AG04450 (cell line): ENCODE results near the gene GKAP1. TPM values are rescaled to one million over a fixed set of nuclear protein-coding genes. Genes with fewer than 3 reads are reported as not detected.
A peak's percentile ranks its signal among the peaks of the same experiment; 100 is the strongest.
"Not testable (repeated sequence)": the region's sequence is repeated elsewhere in the genome, so short reads cannot be mapped to it uniquely, and the experiment has no call there.

Experiments
- CTCF ChIA-PET: fragments of 300-600, 350-600 bp; formaldehyde crosslinking; extraction: SDS; loops from one replicate; lab custom pipeline; 2022; ENCODE audit warnings: antibody characterized with exemption, inconsistent platforms; lab: Charles Lee
- POLR2A ChIA-PET: fragments of 350-600 bp; formaldehyde crosslinking; extraction: SDS; loops from one replicate; lab custom pipeline; 2021; ENCODE audit warnings: antibody characterized with exemption, inconsistent platforms; lab: Yijun Ruan, JAX
- DNase-seq: peaks from one replicate; pipeline ENCODE4 v3.0.0-alpha.2; 2011; ENCODE audit warnings: low read depth, low spot score
- H3K27ac ChIP-seq: one replicate; pipeline ENCODE4 v1.5.1; 2012; ENCODE audit warnings: low read depth, low read length, control low read depth
- H3K27me3 ChIP-seq: one replicate; pipeline ENCODE4 v1.6.0; 2012; ENCODE audit warnings: low read length; ENCODE audit not compliant: control insufficient read depth, insufficient read depth
- H3K4me3 ChIP-seq: 2 replicates; pipeline ENCODE4 v1.5.1; 2011; ENCODE audit warnings: mild to moderate bottlenecking, low read depth, low read length, control low read depth
- H3K9me3 ChIP-seq: 2 replicates; pipeline ENCODE4 v1.5.1; 2012; ENCODE audit warnings: low read length; ENCODE audit not compliant: control insufficient read depth, insufficient read depth
- polyA minus RNA-seq: library from RNA; depleted of rRNA, polyadenylated mRNA; stranded (reverse); fragments of >200 nt; gene quantifications from 2 replicates; pipeline ENCODE4 v1.2.3, GENCODE V29; 2011; rRNA and poly(A)+ RNA removed
- polyA plus RNA-seq: library from polyadenylated mRNA; depleted of rRNA; stranded (reverse); fragments of >200 nt; gene quantifications from 2 replicates; pipeline ENCODE4 v1.2.3, GENCODE V29; 2011; rRNA removed
- TF ChIP-seq, protein P1 (sequence below): IDR thresholded peaks from 2 replicates; pipeline ENCODE4 v1.5.1; 2011; ENCODE audit warnings: low read depth, low read length, control low read depth, inconsistent platforms

The GKAP1 gene
- polyA plus RNA-seq (2.3 and 4.7 TPM in 2 replicates), polyA minus RNA-seq (0.74 and 1.3 TPM in 2 replicates)

DNA sequence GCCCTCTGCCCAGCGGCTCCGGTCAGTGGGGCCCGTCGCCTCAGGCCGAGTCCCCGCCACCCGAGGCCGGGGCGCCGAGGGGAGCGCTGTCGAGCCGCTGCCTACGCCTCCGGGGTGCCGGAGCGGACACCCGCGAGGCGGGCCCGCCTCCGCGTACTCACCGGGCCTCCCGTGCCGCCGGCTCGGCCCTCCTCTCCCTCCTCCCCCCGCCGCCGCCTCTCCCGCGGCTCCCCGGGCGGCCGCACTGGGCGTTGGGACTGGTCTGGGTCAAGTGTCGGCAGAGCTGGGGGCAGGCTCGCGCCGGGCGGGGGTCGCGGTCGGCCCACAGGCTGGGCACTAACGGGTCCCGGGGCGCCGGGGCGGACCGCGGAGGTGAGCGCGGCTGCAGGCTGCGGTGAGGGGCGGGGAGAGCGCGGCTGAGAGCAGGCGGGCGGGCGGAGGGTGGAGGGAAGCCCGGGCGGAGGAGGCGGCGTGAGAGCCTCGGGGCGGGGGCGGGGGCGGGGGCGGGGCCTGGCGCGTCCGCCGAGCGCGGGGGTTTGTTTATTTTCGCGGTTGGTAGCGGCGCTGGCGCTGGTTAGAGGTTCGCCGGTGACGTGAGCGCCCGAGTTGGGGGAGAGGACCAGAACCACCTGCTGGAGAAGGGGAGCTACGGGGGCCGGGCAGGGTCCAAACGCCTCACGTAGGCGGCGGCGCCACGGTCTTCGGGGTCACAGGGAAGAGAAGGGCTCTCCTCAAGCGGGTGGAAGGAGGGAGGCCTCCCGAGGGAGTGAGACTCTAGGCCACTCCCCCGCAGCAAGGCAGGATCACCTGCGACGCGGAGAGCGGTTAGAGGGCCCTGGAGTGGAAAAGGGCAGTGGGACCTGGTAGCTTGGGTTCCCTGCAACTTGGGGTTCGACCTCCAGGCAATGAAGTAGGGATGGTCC is at the start of gene GKAP1:
Gene GKAP1, minus strand, starts transcription at position 414 of the 923 bp plus-strand sequence. CDS start 11,252 bp downstream, outside the sequence.
- CTCF ChIA-PET, H3K27ac ChIP-seq, H3K27me3 ChIP-seq, H3K9me3 ChIP-seq, POLR2A ChIA-PET: not testable (repeated sequence)
- peak within 1 kb of the TSS; percentile 60 for H3K4me3 ChIP-seq
- DNase-seq, result peak; percentile 29

DNA sequence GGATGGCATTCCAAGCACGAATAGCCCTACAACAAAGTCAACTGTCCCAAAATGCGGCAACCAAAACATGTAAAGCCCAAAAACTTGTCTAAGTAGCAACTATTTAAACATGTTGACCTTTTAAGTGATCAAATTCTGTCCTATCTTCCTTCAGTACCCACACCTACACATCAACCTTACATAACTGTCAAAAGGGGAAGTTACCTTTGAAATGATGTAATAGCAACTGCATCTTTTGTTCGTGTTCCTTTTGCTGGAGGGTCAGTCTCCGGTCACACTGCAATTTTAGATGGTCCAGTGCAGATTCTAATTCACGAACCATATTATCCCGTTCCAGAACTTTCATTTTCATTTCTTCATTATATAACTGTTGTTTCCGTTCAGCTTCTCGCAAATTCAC is 32.3 kb upstream of the GKAP1 start:
- H3K4me3 ChIP-seq, DNase-seq, H3K27me3 ChIP-seq, CTCF ChIA-PET, H3K27ac ChIP-seq, POLR2A ChIA-PET, H3K9me3 ChIP-seq: not testable (repeated sequence)

DNA sequence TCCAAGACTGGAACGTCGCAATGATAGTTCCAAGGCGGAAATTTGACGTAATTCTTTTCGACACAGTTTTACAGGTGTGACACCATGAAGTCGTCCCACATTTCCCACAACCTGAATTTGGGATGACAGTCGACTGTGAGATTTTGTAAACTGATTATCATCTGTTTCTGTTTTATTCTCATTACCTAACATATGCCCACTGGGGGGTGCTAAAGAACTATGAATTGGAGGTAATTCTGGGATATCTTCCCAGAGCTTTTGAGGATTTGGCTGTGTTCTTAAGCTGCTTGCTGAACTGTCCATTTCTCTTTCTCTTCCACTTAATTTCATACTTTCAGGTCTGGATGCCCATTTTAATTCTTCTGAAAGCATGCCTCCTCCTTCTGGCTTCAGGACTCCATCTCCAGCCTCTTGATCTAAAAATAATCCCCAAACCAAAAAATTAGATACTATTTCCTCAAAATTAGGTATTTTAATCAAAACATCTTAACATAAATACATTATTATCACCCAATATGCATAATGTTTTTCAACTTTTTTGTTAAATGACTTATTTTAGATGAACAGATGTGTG is 19.6 kb upstream of the GKAP1 start:
- H3K27ac ChIP-seq, DNase-seq, H3K4me3 ChIP-seq, H3K9me3 ChIP-seq, POLR2A ChIA-PET, H3K27me3 ChIP-seq: not testable (repeated sequence)
- TF ChIP-seq, protein P1, sequence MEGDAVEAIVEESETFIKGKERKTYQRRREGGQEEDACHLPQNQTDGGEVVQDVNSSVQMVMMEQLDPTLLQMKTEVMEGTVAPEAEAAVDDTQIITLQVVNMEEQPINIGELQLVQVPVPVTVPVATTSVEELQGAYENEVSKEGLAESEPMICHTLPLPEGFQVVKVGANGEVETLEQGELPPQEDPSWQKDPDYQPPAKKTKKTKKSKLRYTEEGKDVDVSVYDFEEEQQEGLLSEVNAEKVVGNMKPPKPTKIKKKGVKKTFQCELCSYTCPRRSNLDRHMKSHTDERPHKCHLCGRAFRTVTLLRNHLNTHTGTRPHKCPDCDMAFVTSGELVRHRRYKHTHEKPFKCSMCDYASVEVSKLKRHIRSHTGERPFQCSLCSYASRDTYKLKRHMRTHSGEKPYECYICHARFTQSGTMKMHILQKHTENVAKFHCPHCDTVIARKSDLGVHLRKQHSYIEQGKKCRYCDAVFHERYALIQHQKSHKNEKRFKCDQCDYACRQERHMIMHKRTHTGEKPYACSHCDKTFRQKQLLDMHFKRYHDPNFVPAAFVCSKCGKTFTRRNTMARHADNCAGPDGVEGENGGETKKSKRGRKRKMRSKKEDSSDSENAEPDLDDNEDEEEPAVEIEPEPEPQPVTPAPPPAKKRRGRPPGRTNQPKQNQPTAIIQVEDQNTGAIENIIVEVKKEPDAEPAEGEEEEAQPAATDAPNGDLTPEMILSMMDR, result peak; percentile 10; the same call in 1 of the 2 replicates
- CTCF ChIA-PET, result interaction anchor here (1.0 kb wide), 1 partner anchor 75 kb away, joined by 4 read pairs; no protein-coding TSS in a partner anchor

DNA sequence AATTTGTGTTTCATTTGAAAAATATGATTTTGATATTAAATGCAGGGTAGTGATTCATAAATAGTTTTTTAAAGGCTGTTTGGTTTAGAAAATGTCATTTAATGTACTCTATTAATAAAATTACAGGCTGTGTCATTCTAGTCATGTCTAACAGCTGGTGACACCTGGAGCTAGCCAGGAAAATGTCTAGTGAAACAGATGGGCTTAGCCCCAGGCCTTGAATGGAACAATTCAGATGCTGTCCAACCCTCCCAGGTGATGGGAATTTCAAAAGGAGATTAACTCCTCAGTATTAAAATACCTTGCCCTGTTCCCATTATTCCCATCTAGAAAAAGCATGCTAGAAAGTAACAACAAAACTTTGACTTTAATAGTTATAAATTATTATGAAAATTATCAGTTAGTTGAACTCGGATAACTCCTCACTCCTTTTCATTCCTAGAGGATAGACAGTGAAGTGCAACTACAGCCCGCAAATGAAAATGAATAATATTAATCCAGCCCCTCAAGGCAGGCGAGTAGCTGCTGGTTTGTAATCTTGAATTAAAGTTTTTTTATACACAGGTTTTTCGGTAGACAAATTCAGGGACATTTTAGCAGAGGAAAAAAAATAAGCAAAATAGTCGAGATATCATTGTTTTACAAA is 13.0 kb upstream of the GKAP1 start:
- H3K27ac ChIP-seq, H3K27me3 ChIP-seq, POLR2A ChIA-PET, DNase-seq, H3K4me3 ChIP-seq, CTCF ChIA-PET, H3K9me3 ChIP-seq: not testable (repeated sequence)

DNA sequence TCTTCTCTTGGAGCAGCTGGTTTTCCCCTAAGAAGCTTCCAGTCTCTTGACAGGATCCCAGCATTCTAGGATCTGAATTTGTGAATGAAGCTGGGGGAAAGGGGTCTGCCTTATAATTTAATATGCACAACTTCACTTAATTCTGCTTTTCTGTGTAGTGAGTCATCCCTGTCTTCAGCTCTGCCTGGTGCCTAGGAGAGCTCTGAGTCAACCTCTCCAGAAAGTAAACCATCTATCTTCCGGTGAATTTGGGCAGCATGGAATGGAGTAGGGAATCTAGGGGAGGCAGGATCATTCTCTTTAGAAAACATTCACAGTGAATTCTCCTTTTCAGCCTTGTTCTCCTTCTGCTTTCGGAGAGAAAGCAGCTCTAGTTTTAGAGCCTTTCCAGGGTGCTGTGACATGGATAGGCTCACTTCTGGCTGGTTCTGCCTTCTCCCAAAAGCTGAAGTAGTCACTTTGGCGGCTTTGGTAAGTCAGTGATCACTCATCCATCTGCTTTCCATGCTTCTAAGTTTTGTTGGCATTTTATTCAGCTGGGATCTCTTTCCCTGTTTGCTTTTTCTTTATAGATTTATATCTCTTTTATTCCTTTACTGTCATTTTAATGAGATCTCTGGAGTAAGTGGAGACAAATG is 7.5 kb upstream of the GKAP1 start:
- CTCF ChIA-PET, H3K4me3 ChIP-seq, H3K27me3 ChIP-seq, H3K27ac ChIP-seq, POLR2A ChIA-PET, H3K9me3 ChIP-seq: not testable (repeated sequence)
- peak; percentile 13 for DNase-seq

DNA sequence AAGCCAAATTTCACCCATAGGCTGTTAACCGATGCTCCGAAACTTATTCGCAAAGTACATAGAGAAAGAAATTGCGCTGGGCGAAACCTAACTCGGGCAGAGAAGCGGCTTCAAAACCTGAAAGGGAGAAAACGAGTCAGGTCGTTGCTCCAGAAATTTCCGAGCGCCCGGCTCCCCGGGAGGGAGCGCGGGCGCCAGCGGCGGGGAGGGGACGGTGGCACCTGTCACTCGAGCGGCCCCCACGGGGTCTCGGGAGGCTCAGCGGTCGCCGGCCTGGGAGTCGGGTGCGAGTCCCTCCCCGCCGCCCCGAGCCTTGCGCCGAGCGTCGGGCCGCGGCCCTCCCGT is 586 bp downstream of the GKAP1 start:
- DNase-seq, CTCF ChIA-PET, POLR2A ChIA-PET, H3K9me3 ChIP-seq, H3K27ac ChIP-seq, H3K27me3 ChIP-seq: not testable (repeated sequence)
- H3K4me3 ChIP-seq, result peak overlapping the region; percentile 60

DNA sequence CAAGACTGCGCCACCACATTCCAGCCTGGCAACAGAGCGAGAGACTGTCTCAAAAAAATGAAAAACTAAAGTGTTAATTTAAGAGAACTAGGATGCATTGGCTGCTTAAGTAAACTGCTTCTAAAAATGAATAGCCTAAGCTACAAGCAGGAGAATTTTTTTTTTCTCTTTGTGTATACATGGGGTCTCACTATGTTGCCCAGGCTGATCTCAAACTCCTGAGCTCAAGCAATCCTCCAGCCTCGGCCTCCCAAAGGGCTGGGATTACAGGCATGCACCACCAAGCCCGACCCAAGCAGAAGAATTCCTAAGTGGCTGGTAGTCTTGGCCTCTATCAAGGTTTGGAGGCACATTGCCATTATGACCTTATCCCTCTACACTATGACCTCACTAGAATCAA is 2.4 kb downstream of the GKAP1 start:
- H3K9me3 ChIP-seq, H3K27ac ChIP-seq, H3K4me3 ChIP-seq, CTCF ChIA-PET, DNase-seq, H3K27me3 ChIP-seq, POLR2A ChIA-PET: not testable (repeated sequence)

DNA sequence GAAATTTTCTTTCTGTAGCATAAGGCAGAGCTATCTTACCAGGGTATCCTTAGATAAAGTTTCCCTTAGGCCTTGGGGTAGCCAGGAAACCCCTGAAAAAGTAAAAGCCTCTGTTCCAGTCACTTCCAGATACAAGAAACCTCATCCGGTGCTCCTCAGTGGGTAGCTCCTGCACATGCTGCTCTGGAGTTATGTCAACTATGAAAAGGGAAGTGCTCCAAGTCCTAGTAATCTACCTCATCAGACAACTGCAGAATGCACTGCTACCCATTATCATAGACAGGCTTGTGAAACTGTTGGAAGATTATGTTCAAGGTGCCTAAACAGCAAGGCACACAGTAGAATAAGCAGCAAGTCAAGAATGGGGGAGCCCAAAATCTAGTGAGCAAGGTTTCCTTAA is 8.4 kb downstream of the GKAP1 start:
- H3K9me3 ChIP-seq, POLR2A ChIA-PET, CTCF ChIA-PET, H3K27ac ChIP-seq, H3K4me3 ChIP-seq, DNase-seq, H3K27me3 ChIP-seq: not testable (repeated sequence)

DNA sequence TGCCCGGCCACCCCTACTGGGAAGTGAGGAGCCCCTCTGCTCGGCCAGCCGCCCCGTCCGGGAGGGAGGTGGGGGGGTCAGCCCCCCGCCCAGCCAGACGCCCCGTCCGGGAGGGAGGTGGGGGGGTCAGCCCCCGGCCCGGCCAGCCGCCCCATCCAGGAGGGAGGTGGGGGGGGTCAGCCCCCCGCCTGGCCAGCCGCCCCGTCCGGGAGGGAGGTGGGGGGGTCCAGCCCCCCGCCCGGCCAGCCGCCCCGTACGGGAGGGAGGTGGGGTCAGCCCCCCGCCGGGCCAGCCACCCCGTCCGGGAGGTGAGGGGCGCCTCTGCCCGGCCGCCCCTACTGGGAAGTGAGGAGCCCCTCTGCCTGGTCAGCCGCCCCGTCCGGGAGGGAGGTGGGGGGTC is 13.1 kb downstream of the GKAP1 start:
- H3K27ac ChIP-seq, CTCF ChIA-PET, H3K27me3 ChIP-seq, H3K4me3 ChIP-seq, POLR2A ChIA-PET, DNase-seq, H3K9me3 ChIP-seq: not testable (repeated sequence)

DNA sequence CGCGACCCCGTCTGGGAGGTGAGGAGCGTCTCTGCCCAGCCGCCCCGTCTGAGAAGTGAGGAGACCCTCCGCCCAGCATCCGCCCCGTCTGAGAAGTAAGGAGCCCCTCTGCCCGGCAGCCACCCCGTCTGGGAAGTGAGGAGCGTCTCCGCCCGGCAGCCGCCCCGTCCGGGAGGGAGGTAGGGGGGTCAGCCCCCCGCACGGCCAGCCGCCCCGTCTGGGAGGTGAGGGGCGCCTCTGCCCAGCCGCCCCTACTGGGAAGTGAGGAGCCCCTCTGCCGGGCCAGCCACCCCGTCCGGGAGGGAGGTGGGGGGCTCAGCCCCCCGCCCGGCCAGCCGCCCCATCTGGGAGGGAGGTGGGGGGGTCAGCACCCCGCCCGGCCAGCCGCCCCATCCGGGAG is 13.6 kb downstream of the GKAP1 start:
- H3K27me3 ChIP-seq, POLR2A ChIA-PET, H3K4me3 ChIP-seq, H3K9me3 ChIP-seq, H3K27ac ChIP-seq, CTCF ChIA-PET, DNase-seq: not testable (repeated sequence)
